ENCODE results near the gene CNTN2. TPM values are rescaled to one million over a fixed set of nuclear protein-coding genes. Genes with fewer than 3 reads are reported as not detected.

Gene CNTN2
- total RNA-seq, 1 experiment from 2014 or later = not detected

DNA sequence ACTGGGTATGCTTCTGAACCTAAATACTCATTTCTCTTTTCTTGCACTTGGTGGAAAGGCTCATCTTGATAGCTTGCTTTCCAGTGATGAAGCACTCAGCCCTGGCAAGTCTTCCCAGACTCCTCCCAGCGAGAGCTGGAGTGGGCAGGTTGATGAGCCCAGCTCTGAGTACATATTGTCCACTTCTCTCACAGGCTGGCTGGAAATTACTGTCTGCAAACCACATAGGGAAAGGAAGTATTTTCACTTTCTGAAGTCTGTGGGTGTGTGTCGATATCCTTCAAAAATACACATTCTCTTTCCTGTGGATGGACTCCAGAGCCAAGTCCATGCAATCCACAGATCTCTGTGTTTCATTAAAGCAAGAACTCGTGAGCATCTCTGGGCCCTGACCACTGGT, 38.7 kb upstream of the CNTN2 start:
- Mint-ChIP-seq H3K27ac (ENCODE audit: unreplicated experiment) (no peak overlapping the region), H3K4me1 (ENCODE audit: low read depth, unreplicated experiment) (no peaks in the 10 kb centered on the region), H3K27me3 (ENCODE audit: unreplicated experiment) (peaks cover 97% of the 10 kb centered on the region), H3K4me3 (ENCODE audit: low read depth, unreplicated experiment) (no peak overlapping the region), H3K36me3 (ENCODE audit: insufficient read depth, unreplicated experiment) (no peaks in the 10 kb centered on the region), H3K9me3 (ENCODE audit: low read depth, unreplicated experiment) (no peaks in the 10 kb centered on the region)
- intact Hi-C loops (cut with micrococcal nuclease; ENCODE audit: unreplicated experiment) = no loop called here
- TF ChIP-seq, protein P1, sequence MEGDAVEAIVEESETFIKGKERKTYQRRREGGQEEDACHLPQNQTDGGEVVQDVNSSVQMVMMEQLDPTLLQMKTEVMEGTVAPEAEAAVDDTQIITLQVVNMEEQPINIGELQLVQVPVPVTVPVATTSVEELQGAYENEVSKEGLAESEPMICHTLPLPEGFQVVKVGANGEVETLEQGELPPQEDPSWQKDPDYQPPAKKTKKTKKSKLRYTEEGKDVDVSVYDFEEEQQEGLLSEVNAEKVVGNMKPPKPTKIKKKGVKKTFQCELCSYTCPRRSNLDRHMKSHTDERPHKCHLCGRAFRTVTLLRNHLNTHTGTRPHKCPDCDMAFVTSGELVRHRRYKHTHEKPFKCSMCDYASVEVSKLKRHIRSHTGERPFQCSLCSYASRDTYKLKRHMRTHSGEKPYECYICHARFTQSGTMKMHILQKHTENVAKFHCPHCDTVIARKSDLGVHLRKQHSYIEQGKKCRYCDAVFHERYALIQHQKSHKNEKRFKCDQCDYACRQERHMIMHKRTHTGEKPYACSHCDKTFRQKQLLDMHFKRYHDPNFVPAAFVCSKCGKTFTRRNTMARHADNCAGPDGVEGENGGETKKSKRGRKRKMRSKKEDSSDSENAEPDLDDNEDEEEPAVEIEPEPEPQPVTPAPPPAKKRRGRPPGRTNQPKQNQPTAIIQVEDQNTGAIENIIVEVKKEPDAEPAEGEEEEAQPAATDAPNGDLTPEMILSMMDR (IDR thresholded peaks at IDR 0.05; ENCODE audit: unreplicated experiment) = no peak
- no TSS peak for BruUV-seq (replicated peaks)
- no peak for DNase-seq
- CTCF ChIA-PET = no interaction called here

DNA sequence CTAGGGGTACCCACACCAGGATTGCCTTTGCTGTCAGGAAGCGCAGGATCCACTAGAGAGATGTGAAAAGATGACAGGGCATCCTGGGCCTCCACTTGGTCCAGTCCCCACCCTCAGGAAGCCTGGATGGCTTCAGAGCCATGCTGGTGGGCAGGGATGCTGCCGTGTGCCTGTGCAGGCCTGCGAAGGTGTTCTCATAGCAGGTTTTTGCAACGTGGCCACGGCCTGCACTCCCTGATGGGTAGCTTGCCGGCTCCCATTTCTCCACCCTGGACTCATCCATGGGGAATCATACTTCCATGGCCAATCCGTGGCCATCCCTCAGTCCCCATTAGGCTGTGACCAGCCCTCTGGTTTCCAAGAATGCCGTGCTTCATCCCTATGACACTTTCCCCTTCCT, 34.1 kb upstream of the CNTN2 start:
- H3K27ac Mint-ChIP-seq (ENCODE audit: unreplicated experiment) = no peak overlapping the region
- intact Hi-C loops (cut with micrococcal nuclease; ENCODE audit: unreplicated experiment) = no loop called here
- no peak for DNase-seq
- no TSS peak for BruUV-seq (replicated peaks)
- no peaks in the 10 kb centered on the region for H3K36me3 Mint-ChIP-seq (ENCODE audit: insufficient read depth, unreplicated experiment)
- TF ChIP-seq, protein P1 (IDR thresholded peaks at IDR 0.05; ENCODE audit: unreplicated experiment) = no peak
- peaks cover 91% of the 10 kb centered on the region for H3K27me3 Mint-ChIP-seq (ENCODE audit: unreplicated experiment)
- CTCF ChIA-PET = no interaction called here
- no peaks in the 10 kb centered on the region for H3K9me3 Mint-ChIP-seq (ENCODE audit: low read depth, unreplicated experiment)
- H3K4me3 Mint-ChIP-seq (ENCODE audit: low read depth, unreplicated experiment) = no peak overlapping the region
- no peaks in the 10 kb centered on the region for H3K4me1 Mint-ChIP-seq (ENCODE audit: low read depth, unreplicated experiment)

DNA sequence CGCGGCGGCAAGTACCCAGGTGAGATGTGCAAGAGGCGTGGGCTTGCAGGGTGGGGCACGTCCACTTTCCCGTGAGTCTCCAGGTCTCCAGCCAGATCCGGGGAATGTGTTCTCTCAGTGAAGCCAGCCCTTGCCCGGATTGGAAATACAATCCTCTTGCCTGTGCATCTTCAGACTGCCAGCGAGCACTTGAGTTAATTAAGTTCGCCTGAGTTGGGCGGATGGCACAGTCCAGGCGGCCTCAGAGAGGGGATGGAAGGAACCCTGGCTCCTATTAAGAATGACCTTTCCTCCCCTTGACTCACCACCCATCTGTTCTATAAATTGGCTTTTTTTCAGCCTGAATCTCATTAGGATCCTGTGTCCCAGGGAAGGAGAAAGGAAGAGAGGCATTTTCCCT, 33.3 kb upstream of the CNTN2 start:
- no TSS peak for BruUV-seq (replicated peaks)
- TF ChIP-seq, protein P1 (IDR thresholded peaks at IDR 0.05; ENCODE audit: unreplicated experiment) = no peak
- no peak overlapping the region for H3K4me3 Mint-ChIP-seq (ENCODE audit: low read depth, unreplicated experiment)
- CTCF ChIA-PET = no interaction called here
- no peaks in the 10 kb centered on the region for H3K36me3 Mint-ChIP-seq (ENCODE audit: insufficient read depth, unreplicated experiment)
- H3K27me3 Mint-ChIP-seq (ENCODE audit: unreplicated experiment) = peaks cover 91% of the 10 kb centered on the region
- H3K4me1 Mint-ChIP-seq (ENCODE audit: low read depth, unreplicated experiment) = no peaks in the 10 kb centered on the region
- intact Hi-C loops (cut with micrococcal nuclease; ENCODE audit: unreplicated experiment) = no loop called here
- no peak overlapping the region for H3K27ac Mint-ChIP-seq (ENCODE audit: unreplicated experiment)
- H3K9me3 Mint-ChIP-seq (ENCODE audit: low read depth, unreplicated experiment) = no peaks in the 10 kb centered on the region
- DNase-seq = no peak

DNA sequence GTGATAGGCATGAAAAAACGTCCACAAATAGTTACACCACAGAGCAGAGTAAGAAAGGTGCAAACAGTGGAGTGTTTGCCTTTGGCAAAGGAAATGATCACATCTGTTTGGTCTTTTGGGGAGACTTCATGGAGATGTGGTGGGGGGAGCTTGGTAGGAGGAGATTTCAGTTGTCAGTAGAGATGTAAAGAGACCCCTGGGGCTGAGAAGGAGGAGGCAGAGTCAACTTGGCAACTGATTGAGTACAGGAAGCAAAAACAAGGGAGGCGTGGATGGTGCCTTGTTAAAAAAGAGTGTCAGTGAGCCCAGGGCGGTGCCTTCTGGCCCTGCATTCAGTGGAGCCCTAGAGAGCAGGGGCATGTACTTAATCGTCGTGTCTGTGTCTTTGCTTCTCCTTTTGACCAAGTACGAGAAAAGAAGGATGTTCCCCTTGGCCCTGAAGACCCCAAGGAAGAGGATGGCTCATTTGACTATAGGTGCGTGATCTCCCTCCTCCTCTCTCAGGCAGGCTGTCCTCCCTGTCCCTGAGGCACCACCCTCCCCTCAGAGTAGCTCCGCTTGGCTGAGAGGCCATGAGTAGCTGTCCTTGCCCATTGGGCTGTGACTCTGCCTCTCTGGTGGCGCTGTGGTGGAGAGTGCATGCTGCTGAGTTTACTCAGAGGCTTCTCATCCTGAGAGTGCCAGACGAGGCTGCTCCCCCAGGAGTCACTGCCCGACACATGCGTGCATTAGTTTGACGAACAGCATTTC, 30.4 kb upstream of the CNTN2 start:
- DNase-seq = no peak
- Mint-ChIP-seq H3K27me3 (ENCODE audit: unreplicated experiment) (peaks cover 91% of the 10 kb centered on the region), H3K9me3 (ENCODE audit: low read depth, unreplicated experiment) (no peaks in the 10 kb centered on the region), H3K36me3 (ENCODE audit: insufficient read depth, unreplicated experiment) (no peaks in the 10 kb centered on the region), H3K4me1 (ENCODE audit: low read depth, unreplicated experiment) (no peaks in the 10 kb centered on the region), H3K4me3 (ENCODE audit: low read depth, unreplicated experiment) (no peak overlapping the region), H3K27ac (ENCODE audit: unreplicated experiment) (no peak overlapping the region)
- intact Hi-C loops (cut with micrococcal nuclease; ENCODE audit: unreplicated experiment) = no loop called here
- CTCF ChIA-PET = no interaction called here
- TF ChIP-seq, protein P1 (IDR thresholded peaks at IDR 0.05; ENCODE audit: unreplicated experiment) = no peak
- no TSS peak for BruUV-seq (replicated peaks)
